SK-N-SH (cell line): ENCODE measurements around the gene ELMO1.

ENCODE experiments used
- CHD2 ChIP-seq: fragments of 150-350 bp; IDR thresholded peaks from 2 replicates; pipeline ENCODE4 v1.6.1; 2018; ENCODE audit warnings: low read length; ENCODE audit not compliant: partially characterized antibody
- FOXJ3 ChIP-seq: sonication (generic); formaldehyde crosslinking; IDR thresholded peaks from 2 replicates; pipeline ENCODE4 v1.5.1; 2020; ENCODE audit warnings: mild to moderate bottlenecking, missing genetic modification reagents
- GABPA ChIP-seq: IDR thresholded peaks from 2 replicates; pipeline ENCODE4 v1.4.0; 2012; ENCODE audit warnings: low read depth, mild to moderate bottlenecking
- NFIC ChIP-seq: IDR thresholded peaks from 2 replicates; pipeline ENCODE4 v1.4.0; 2012; ENCODE audit warnings: borderline replicate concordance
- TAF1 ChIP-seq: IDR thresholded peaks from 2 replicates; pipeline ENCODE4 v1.6.1; 2012; ENCODE audit warnings: low read depth, mild to moderate bottlenecking, low read length, moderate library complexity, borderline replicate concordance
- TCF12 ChIP-seq: IDR thresholded peaks from 2 replicates; pipeline ENCODE4 v1.4.0; 2012
- TEAD4 ChIP-seq: IDR thresholded peaks from 2 replicates; pipeline ENCODE4 v1.4.0; 2012; ENCODE audit warnings: mild to moderate bottlenecking, borderline replicate concordance; ENCODE audit not compliant: insufficient read depth
- TF ChIP-seq, protein P1 (sequence below): fragments of 150-350 bp; IDR thresholded peaks from 2 replicates; pipeline ENCODE4 v1.6.1; 2017; ENCODE audit warnings: antibody characterized with exemption, low read length, low read depth, borderline replicate concordance
- TF ChIP-seq, protein P2 (sequence below): fragments of 200-600 bp; sonication (generic); IDR thresholded peaks from 2 replicates; pipeline ENCODE4 v1.6.1; 2017; ENCODE audit warnings: antibody characterized with exemption, mild to moderate bottlenecking, moderate library complexity

DNA sequence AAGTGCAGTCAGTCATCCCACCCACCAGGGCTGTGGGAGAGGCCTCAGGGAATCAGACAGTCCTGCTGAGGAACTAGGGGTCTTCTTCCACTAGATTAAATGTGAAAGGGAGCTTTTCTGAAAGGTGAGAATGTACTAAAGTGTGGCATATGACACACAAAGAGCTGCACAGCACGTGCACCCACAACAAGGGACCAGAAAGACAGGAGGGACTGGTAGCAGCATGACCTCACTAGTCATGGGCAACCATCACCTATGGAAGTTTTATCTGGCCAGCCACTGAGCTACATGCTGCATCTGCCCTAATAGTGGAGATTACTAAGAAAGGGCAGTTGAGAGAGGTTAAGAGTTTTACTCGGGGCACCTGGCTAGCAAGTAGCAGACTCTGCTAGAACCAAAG, 519.9 kb downstream of the ELMO1 start:
- TF ChIP-seq, protein P1, sequence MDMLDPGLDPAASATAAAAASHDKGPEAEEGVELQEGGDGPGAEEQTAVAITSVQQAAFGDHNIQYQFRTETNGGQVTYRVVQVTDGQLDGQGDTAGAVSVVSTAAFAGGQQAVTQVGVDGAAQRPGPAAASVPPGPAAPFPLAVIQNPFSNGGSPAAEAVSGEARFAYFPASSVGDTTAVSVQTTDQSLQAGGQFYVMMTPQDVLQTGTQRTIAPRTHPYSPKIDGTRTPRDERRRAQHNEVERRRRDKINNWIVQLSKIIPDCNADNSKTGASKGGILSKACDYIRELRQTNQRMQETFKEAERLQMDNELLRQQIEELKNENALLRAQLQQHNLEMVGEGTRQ = no peak
- TF ChIP-seq TCF12 (no peak), TEAD4 (no peak), FOXJ3 (CRISPR knock-in tag) (no peak), NFIC (no peak), GABPA (no peak), TAF1 (no peak), CHD2 (no peak)
- TF ChIP-seq, protein P2, sequence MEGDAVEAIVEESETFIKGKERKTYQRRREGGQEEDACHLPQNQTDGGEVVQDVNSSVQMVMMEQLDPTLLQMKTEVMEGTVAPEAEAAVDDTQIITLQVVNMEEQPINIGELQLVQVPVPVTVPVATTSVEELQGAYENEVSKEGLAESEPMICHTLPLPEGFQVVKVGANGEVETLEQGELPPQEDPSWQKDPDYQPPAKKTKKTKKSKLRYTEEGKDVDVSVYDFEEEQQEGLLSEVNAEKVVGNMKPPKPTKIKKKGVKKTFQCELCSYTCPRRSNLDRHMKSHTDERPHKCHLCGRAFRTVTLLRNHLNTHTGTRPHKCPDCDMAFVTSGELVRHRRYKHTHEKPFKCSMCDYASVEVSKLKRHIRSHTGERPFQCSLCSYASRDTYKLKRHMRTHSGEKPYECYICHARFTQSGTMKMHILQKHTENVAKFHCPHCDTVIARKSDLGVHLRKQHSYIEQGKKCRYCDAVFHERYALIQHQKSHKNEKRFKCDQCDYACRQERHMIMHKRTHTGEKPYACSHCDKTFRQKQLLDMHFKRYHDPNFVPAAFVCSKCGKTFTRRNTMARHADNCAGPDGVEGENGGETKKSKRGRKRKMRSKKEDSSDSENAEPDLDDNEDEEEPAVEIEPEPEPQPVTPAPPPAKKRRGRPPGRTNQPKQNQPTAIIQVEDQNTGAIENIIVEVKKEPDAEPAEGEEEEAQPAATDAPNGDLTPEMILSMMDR = no peak
